NCI-H2227 treated with DMSO at 0.1 percent for 48 hours (cell line): ENCODE measurements around the gene ADAMTS1.
"Not testable (repeated sequence)": the region's sequence is repeated elsewhere in the genome, so short reads cannot be mapped to it uniquely, and the experiment has no call there.

Source experiments
- DNase-seq: peaks from one replicate; lab custom pipeline; 2025; lab: John Stamatoyannopoulos, UW

Gene ADAMTS1

DNA sequence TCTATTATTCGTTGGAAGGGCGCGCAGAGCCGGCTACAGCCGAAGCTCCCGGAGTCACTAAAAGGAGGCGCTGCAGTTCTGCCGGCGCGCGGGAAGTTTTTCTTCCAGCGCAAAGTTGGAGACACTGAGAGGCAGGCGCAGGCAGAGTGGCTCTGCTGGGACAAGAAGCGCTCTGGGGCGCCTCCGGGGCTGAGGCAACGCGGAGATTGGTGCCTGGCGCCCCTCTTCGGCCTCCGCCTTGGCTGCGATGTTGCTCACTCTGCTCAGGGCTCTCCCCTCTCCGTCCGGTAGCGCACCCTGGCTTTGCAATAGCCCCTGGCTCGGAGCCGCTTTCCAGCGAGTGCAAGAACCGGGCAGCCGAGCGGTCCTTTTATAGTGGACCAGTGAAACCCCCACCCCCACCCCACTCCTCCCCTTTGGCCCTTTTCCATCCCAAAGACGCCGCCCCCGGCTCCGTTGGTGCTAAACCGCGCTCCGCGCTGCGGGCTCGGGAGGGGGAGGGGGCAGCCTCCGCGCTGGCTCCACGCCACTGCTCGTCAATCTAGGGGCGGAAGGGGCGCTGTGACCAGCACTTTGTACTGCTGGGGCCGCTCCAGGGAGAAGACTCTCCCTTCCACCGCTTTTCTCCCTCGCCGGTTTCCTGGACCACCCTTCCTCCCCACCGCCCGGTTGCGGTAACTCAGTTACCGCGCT is at the start of gene ADAMTS1:
ADAMTS1 (minus strand) TSS at position 344 of the 693 bp plus-strand sequence. CDS start 455 bp downstream, outside the sequence.
- no peak for DNase-seq

DNA sequence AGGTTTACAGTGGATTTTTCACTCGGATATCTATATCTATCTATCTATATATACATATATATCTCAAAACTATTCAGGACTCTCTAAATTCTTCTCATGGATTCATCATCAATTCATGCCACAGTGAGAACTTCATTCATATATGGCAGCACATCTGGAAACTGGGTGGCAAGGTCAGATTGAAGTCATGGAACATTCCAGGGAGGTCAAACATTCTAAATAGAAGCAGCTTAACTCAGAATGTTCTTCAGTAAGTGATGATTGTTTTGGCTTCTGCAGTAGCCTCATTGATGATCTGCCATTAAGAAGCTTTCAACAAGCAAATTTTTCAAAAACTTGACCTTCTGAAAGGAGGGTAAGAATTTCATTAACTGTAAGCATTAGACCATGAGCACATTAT is 46.9 kb upstream of the ADAMTS1 start:
- no peak for DNase-seq

DNA sequence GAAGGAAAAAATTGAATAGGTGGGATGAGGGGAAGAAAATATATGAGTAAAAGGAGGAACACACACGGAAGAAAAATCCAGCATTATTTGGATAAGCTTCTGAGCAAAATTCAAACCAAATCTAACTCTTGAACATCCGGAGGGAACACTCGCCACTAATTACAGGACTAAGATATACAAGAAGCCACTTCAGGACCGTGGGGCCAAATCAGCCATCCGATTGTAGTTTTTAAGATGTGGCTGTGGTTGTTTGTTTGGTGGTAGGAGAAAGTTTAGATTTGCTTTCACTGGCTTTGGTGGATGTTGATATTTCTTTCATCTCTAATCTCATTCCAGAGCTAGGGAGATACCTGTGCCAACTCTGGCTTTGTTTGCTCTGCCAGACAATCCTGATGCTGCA is 43.7 kb upstream of the ADAMTS1 start:
- no peak for DNase-seq

DNA sequence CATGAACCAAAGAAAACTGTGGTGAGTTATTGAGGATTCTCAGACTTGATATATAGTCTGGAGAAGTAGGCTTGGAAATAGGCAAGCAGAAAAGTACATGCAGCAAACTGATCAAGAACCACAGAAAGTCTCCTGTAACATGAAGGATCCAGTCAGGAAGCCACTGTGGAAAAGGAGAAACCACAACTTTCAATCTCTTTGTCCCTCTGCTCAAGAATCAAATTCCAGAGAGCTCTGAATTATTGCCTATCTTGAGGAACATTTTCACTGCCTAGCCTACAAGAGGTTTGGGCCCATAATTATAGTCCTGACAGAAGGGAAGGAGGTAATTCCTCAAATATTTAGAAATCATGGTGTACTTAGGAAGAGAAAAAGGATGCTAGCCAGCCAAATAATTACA is 43.0 kb upstream of the ADAMTS1 start:
- DNase-seq: no peak

DNA sequence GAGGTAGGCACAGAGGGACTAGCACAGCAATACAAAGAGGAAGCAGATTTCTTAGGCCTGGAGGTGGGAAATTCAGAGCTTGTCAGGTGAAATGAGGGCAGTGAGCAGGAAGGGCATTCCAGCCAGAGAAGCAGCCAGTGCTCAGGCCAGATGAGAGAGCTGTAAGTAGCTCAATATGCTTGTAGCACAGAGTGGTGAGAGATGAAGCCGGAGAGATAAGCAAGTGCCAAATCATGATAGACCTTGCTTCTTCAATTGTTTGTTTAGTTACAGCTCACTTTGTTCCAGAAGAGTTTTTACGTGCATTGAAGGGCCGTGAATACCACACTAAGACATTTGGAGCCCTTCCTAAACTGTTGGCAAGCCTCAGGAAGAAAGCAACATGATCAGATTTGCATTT is 42.0 kb upstream of the ADAMTS1 start:
- DNase-seq: no peak

DNA sequence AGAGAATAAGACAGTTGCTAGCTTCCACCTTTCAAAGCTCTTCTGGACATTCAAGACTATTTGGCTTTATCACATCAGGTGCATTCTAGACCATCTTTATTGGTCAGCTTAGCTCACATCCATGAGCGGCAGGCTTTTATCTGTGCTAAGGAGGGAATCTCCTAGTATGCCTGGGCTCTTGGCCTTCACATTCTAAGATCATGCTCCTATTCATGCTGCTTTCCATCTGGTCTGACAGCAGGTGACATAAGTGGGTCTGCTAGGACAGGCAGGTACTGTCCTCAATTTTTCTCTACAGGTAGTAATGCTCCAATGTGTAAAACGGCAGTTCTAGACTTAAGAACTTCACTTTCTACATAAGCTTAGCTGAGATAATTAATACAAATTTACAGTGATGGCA is 39.2 kb upstream of the ADAMTS1 start:
- no peak for DNase-seq

DNA sequence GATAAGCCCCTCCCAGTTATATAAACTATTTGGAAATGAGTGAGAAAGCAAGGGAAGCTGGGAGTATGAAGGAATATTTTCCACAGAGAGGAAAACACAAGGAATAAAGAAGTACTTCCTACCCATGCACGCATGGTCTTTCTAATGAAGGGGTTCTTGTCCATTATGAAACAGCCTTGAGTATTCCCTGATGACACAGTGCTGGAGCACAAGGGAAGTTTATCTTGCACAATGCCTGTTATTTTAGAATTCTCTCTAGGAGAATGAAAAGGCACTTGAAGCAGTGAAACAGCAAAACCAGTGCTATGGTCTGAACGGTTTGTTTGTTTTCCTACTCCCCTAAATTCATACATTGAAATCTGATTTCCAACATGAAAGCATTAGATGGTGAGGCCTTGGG is 38.6 kb upstream of the ADAMTS1 start:
- no peak for DNase-seq

DNA sequence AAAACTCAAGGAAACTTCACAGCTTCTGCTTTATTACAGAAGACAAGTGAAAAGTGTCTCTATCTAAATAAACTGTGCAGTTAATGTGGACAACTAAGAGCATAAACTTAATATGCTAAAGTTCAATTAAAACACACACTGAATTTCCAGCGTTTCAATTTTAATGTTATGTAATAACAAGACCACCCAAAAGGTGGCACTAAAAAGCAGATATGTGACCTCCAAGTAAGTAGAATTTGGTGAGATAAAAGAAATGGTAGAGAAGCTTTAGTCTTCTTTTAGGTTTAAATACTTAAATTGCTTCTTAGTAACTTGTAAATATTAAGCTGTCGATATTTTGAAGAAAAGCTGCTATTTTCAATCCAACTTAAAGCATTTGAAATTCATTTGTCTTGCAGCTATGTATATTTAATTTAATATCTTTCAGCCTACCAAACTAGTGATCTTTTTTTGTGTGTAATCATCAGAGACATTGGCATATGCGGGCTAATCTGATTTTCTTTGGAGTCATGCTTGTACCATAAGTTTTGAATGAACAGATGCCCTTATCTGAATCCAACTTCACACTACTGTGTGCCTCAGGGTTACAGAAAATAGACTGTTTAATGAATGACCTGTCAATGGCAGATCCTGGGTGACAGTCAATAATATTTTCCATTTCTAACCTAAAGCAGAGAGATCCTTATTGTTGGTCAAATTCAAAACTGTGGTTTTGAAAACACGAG is 36.5 kb upstream of the ADAMTS1 start:
- DNase-seq: no peak

DNA sequence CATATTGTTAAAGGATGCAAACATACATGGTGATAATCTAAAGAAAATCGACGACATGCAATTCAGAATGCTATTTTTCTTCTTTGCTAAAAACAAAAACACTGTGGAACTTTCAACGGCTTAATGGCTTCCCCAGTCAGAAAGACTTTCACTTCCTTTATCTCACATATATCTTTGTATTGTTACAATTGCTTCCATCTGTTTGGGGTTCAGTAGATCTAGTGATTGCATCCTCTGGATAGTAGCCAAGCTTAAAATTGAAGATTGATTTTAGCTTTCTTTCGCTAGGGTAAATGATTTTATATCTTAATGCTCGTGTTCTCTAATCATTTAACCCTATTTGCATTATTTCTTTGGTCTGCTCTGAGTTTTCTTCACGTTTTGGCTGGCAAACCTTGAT is 31.8 kb upstream of the ADAMTS1 start:
- no peak for DNase-seq

DNA sequence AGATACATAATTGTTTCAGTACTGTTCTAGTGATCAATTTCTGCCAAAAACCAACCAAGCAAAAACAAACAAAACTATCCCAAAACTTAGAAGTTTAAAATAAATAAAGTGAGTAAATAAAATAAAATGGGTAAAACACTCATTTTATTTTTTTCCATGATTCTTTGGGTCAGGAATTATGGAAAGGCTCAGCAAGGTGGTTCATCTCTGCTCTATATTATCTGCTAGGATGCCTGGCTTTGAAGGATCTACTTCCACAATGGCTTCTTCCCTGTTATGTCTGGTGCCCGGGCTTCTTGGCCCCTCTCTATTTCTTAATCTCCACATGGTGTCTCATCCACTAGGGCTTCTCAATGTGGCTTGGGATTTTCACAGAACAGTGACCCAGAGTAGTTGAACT is 29.1 kb upstream of the ADAMTS1 start:
- DNase-seq: no peak

DNA sequence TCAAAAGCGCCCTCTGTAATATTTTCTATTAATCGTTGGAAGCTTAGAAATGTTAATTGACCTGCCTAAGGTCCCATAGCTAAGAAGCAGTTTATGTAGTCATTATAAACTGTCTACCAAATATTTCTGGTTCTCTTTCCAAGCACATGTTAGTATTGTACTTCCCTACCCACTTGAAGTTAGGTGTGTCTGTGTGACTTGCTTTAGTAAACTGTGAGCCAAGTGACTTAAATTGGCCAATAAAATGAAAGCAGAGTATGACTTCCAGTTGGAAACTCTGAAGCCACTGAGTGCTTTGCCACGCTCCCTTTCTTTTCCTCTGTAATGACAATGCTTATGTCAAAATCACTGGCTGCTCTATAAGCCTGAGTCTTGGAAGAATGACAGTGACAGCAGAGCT is 20.6 kb upstream of the ADAMTS1 start:
- DNase-seq: no peak

DNA sequence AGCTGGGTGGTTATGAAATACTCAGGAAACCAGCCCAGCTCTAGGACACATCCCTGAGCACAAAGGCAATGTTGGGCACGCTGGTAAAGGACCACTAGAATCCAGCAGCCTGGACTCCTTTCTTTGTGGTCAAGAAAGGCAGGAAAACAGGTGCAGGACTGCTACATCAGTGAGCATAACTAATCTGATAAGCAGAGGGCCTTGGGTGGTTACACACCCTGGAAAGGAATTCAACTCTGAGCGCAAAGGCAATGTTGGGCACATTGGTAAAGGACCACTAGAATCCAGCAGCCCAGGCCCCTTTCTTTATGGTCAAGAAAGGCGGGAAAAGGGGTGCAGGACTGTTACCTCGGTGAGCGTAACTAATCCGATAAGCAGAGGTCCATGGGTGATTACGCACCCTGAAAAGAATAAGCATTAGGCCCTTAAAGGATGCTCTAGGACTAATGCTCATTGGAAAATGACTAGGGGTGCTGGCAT is 11.7 kb upstream of the ADAMTS1 start:
- not testable (repeated sequence) for DNase-seq

DNA sequence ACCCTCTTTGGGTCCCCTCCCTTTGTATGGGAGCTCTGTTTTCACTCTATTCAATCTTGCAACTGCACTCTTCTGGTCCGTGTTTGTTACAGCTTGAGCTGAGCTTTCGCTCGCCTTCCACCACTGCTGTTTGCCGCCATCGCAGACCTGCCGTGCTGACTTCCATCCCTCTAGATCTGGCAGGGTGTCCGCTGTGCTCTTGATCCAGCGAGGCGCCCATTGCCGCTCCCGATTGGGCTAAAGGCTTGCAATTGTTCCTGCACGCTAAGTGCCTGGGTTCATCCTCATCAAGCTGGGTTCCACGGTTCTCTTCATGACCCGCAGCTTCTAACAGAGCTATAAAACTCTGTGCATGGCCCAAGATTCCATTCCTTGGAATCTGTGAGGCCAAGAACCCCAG is 9.5 kb upstream of the ADAMTS1 start:
- peak; percentile 58 for DNase-seq

DNA sequence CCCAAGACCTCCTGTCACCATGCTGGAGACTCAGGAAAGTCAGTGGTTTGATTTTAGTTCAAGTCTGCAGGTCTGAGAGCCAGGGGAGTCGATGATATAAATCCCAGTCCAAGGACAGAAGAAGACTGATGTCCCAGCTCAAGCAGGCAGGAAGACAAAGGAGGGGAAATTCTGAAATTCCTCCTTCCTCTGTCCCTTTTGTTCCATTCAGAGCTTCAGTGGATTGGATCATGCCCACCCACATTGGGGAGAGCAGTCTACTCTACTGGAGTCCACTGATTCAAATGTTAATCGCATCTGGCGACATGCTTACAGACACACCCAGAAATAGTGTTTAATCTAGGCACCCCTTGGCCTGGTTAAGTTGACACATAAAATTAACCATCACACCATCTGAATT is 7.2 kb upstream of the ADAMTS1 start:
- DNase-seq: no peak

DNA sequence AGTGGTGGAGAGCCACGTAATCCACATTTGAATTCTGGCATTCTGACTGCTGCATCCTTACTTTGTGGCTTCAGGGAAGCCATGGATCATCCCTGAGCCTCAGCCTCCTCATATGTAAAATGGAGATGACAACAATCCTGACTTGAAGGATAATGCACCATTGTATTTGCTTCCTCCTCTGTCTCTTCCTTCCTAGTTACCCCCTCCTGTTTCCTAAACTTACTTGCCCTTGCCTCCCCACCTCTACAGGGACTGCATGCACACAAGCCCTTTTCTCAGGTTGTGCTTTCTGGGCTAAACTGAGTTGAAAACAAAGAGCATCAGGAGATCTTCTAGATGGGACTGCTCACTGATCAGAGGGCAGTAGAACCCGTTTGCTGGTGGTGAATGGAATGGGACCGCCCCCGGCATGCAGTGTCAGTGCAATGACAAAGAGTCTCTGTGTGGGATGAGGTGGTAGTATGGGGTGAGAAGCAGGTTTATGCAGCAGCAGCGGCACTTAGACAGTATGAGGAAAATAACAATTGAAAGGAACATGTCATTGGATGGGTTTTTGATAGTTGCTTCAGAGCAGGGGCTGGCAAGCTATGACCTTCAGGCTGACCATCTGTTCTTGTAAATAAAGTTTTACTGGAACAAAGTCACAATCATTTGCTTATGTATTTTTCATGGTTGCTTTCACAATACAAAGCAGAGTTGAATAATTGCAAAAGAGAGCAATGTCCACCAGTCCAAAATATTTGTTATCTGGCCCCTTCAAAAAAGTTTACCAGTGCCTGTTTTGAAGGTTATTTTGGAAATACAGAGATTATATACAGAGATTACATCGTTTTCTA is 6.1 kb upstream of the ADAMTS1 start:
- DNase-seq: no peak

DNA sequence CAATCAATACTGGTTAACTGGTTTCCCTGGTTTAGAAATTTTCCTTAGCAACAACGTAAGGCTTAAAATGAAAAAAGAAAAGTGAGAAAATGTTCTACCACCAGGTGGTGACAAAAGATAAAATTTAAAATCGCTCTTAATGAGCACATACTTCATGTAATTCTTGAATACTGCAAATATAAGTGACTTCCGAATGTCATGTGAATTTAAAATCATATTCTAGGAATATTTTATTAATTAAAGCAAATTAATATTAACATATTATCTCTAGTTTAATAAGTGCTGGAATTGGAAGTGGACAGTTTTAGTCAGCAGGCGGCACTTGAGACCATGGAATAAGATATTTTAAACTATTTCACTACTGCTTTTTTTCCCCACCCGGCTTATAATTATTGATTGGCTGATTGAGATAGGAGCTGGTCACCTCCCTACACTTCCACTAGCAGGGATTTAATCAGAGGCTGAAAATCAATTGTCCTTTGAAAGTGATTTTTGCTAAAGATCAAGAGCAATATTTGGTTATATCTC is 5.0 kb upstream of the ADAMTS1 start:
- DNase-seq: peak; percentile 32

DNA sequence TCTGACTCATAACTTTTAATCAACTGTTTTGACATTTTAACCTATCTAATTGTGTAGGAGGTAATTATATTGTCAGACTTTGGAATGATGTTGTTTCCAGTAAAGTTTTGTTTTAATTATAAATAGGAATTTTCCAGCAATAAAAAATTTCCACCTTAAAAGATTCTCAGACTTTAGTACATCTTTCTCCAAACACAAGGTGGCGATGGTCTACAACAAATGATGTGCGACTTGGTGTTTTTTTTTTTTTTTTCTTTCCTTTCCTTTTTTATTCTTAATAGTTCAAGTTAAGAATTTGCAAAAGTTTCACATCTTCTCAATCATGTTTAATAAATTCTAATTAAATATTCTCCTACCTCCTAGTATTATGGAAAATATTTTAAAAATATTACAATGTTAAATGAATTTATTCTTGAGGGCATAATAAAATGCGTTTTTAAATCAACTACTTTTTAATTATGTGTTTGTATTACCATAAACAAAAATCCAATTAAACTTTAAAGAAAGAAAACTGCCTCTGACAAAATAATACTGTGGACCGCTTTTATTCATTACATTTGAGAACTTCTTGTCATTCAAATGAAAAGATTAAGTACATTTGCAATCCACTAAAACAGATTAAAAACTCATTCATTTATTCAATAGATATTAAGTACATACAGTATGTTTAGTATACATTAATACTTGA is 4.4 kb upstream of the ADAMTS1 start:
- peak; percentile 9 for DNase-seq

DNA sequence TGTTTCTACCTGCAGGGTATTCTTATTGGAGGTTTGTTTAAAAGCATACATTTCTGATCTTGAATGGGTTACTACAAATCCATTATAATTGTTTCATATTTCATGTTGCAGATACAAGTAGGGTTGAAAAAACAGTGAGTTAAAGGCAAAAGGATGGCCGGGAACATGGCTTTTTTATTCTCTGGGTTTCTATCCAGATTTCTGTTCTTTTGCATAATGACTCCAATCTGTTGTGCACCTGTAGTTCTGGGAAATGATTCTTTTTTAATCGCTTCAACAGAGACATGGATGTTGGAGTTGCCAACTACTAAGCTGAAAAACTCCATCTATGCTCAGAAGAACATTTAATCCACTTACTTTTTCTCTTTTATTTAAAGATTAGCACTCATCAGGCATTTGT is 2.7 kb upstream of the ADAMTS1 start:
- DNase-seq: no peak

DNA sequence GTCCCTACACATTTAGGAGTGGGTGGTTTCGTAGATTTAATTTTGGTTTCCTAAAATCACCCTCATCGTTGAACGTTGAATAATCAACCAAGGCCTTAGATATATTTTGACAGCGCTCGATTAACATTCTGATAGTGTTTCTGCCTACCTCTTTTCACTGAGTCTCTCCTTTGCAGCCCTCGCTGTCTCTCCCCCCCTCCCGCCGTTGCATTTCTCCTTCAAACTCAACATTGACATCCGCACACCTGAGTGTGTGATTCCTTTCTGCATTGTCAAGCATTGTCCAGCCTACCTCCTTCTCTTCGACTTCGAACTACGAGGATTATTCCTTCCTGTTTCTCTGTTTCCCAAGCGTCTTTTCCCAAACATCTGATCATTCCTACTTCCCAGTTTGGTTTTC is 1.8 kb upstream of the ADAMTS1 start:
- DNase-seq: no peak

DNA sequence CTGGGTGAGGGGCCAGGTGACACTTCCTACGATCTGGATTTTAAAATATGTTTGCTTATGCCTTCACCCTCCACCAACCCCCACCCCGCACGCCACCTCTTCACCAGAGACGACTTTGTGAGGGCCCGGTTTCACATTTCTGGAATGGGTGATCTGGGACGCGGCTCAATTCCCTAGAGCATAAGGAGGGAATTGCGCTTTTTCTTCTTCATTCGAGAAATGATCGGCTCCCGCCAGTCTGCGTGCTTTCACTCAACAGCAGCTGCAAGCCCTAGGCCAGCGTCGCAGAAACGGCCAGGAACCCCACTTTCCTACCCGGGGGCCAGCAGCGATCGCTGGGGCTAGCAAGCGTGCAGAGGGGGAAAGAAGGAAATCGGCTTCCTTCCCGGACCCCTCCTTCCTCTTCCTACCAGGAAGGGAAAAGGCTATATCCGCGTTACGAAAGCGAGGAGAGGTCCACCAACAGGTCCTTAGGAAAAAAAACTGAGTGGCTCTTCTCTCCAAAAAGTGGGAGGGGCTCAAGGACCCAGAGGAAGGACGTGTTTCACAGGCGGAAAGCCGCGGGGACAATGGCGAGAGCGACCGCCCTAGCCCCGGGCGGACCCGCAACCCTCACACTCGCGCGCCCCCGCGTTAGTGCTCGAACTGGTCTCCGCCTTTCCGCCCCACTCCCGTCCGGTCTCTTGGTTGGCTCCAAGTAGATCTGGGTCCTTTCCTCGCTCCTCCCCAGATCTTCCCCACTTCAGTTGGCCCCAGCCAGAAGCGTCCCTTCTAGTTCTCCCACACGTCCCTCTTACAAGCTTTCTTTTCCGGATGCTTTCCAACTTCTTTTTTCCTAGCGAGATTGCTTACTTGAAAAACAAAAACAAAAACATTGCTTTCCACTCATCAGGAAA is 1.1 kb upstream of the ADAMTS1 start:
- no peak for DNase-seq

DNA sequence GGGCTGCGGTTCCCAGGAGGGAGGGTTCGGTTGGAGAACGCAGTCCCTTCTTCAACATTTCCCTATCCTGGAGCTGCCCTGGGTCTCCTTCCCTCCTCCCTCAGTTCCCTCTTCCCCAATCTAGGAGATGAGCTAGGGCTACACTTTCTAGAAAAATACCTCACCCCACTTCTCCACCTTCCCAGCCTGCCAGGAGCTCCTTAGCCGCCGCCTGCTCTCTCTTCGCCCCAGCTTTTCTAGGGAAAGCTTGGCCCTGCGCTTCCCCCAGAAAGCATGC is 488 bp upstream of the ADAMTS1 start:
- DNase-seq: no peak
